ENCODE results near the gene ACO2.

The ACO2 gene

DNA sequence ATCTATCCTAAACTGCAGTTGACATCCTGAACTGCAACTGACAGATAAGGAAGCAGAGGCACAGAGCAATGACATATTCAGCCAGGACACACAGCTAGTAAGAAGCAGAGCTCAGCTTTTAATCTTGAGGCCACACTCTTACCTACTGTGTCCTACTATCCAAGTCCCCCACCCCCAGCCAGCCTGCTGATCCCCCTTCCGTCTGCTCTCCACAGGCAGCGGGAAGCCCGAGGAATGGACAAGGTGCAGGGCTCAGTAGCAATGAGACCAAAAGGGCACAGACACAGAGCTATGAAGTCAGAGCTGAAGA is 71.0 kb downstream of the ACO2 start:
- in situ Hi-C loops (cut with MboI; ENCODE audit: low sequenced_read_pairs): no loop called here
- Histone ChIP-seq H3K9me3 (no peaks in the 10 kb centered on the region), H3K27me3 (ENCODE audit: low read depth) (no peaks in the 10 kb centered on the region), H3K4me1 (peaks cover 10% of the 10 kb centered on the region), H3K36me3 (replicated peaks) (peaks cover 38% of the 10 kb centered on the region), H3K4me3 (no peak overlapping the region)
- no peak for DNase-seq (ENCODE audit: low spot score in 2 of 2)

DNA sequence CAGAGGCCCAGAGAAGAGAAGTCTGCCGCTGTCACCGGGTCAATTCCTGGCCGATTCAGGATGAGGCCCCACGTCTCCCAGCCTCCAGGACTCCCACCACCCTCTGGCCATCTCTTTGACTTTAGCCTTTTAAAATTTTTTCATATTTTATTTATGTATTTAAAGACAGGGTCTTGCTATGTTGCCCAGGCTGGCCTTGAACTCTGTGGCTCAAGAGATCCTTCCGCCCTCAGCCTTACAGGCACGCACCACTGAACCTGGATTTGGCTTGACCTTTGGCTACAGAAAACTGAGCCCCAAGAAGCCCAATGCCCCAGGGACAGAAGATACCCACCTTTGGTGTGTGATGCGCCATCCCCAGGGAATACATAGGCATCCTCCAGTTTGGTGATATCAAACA is 71.4 kb downstream of the ACO2 start:
- Histone ChIP-seq H3K4me1 (peaks cover 10% of the 10 kb centered on the region), H3K27me3 (ENCODE audit: low read depth) (no peaks in the 10 kb centered on the region), H3K36me3 (replicated peaks) (peaks cover 36% of the 10 kb centered on the region), H3K4me3 (no peak overlapping the region), H3K9me3 (no peaks in the 10 kb centered on the region)
- in situ Hi-C loops (cut with MboI; ENCODE audit: low sequenced_read_pairs): no loop called here
- no peak for DNase-seq (ENCODE audit: low spot score in 2 of 2)

DNA sequence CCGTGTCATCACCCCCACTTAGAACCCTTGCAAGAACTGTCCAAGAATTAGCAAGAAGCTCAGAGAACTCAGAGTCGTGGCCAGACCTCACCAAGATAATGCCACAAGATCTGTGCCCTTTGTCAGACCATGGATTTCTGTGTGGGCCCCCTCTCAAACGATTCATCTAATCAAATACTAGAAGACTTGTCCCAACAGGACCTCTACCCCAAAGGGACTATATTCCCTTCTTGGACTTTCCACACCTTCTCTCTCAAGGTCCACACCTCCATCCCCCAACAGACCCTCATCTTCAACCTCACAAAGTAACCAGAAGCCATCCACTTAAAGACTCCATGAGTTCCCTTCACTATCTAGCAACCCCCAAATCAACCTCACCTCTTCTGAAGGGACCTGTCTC is 72.6 kb downstream of the ACO2 start:
- Histone ChIP-seq H3K27me3 (ENCODE audit: low read depth) (no peaks in the 10 kb centered on the region), H3K4me3 (no peak overlapping the region), H3K4me1 (peaks cover 10% of the 10 kb centered on the region), H3K9me3 (no peaks in the 10 kb centered on the region), H3K36me3 (replicated peaks) (peaks cover 32% of the 10 kb centered on the region)
- no peak for DNase-seq (ENCODE audit: low spot score in 2 of 2)
- in situ Hi-C loops (cut with MboI; ENCODE audit: low sequenced_read_pairs): no loop called here

DNA sequence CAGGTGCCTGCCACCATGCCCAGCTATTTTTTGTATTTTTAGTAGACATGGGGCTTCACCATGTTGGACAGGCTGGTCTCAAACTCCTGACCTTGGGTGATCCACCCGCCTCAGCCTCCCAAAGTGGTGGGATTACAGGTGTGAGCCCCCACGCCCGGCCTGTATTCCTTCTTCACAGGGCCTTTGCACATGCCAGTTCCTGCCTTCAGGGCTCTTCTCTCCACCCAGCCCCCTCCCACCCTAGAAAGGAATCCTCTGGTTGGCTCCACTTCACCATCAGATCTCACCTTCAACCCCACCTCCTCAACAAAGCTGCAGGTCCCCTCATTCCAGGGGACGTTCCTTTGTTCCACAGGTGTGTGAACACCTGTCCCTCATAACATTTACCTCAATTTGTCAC is 73.3 kb downstream of the ACO2 start:
- H3K4me3 ChIP-seq: peak overlapping the region; percentile 96
- DNase-seq (ENCODE audit: low spot score in 2 of 2): no peak
- no peaks in the 10 kb centered on the region for H3K27me3 ChIP-seq (ENCODE audit: low read depth)
- in situ Hi-C loops (cut with MboI; ENCODE audit: low sequenced_read_pairs): no loop called here
- H3K9me3 ChIP-seq: no peaks in the 10 kb centered on the region
- H3K4me1 ChIP-seq: peaks cover 10% of the 10 kb centered on the region
- H3K36me3 ChIP-seq (replicated peaks): peaks cover 31% of the 10 kb centered on the region

DNA sequence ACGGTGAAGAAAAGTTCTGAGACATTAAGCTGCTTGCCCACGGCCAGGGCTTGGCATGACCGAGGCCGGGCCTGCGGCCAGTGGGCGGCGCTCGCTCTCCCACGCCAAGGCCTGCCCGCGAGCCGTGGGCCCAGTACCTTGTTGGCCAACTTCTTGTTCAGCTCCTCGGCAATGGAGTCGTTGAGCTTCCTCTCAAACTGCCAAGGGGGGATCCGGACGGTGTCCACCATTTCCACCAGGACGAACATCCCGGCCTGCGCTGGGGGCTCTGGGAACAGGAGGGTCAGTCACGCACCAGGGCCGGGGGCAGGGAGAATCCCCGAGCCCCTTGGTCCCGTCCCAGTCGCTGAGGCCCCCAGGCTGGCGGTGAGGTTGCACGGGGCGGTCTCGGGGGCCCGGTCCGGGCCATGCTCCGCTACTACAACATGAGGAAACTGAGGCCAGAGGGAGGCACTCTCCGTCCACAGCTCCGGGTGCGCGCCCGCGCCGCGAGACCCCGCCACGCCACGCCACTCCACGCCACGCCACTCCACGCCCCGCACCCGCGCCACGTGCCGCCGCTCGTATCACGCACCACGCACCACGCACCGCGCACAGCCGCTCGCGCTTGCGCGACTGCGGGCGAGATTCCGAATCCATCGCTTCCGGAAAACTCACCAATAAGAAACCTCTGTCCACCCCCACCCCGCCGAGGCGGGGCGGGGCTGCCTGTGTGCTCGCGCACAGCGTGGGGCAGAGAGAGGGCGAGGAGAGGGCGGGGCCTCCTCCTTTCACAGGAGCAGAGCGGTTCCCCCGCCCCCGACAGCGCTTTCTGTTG is 75.1 kb downstream of the ACO2 start, which contains the start of gene POLR3H:
Gene POLR3H (minus strand): TSS at position 617 of the 817 bp plus-strand sequence. CDS start 369 bp downstream, at position 248.
- H3K27me3 ChIP-seq (ENCODE audit: low read depth): no peaks in the 10 kb centered on the region
- peaks cover 10% of the 10 kb centered on the region for H3K4me1 ChIP-seq
- in situ Hi-C loops (cut with MboI; ENCODE audit: low sequenced_read_pairs): no loop called here
- no peaks in the 10 kb centered on the region for H3K9me3 ChIP-seq
- DNase-seq (ENCODE audit: low spot score in 2 of 2): peak; percentile 97 to 100
- peaks cover 21% of the 10 kb centered on the region for H3K36me3 ChIP-seq (replicated peaks)
- peak within 1 kb of the TSS; percentile 96 for H3K4me3 ChIP-seq

DNA sequence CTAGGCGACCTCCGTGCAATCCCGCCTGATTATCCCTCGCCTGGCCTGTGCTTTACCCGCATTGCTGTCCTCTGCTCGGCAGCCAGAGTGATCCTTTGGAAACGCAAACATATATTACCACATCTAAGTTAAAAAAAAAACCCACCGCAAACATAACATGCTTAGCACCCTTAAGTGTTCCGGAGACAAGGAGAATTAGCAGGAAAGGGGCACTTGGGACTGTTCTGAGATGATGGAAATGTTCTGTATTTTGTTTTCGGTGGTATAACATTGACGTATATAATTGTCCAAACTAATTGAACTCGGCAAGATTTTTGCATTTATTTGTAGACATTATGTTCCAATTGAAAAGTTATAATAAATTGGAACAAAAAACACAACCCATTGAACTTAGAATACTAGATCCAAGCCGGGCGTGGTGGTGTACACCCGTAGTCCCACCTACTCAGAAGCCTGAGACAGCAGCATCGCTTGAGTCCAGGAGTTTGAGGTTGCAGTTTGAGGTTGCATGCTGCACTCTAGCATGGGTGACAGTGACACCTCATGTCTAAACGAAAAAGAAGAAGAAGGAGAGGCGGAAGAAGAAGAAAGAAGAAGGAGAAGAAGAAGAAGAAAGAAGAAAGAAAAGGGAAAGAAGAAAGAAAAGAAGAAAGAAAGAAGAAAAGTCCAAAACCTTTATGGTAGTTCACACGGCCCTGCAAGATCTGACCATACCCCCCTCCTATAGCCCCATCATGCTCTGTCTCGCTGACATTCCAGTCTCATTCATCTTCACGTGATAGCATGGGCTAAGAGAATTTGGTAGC is 76.0 kb downstream of the ACO2 start:
- in situ Hi-C loops (cut with MboI; ENCODE audit: low sequenced_read_pairs): no loop called here
- no peak for DNase-seq (ENCODE audit: low spot score in 2 of 2)
- H3K36me3 ChIP-seq (replicated peaks): peaks cover 14% of the 10 kb centered on the region
- no peaks in the 10 kb centered on the region for H3K9me3 ChIP-seq
- H3K27me3 ChIP-seq (ENCODE audit: low read depth): no peaks in the 10 kb centered on the region
- peaks cover 10% of the 10 kb centered on the region for H3K4me1 ChIP-seq
- peak overlapping the region; percentile 96 for H3K4me3 ChIP-seq

DNA sequence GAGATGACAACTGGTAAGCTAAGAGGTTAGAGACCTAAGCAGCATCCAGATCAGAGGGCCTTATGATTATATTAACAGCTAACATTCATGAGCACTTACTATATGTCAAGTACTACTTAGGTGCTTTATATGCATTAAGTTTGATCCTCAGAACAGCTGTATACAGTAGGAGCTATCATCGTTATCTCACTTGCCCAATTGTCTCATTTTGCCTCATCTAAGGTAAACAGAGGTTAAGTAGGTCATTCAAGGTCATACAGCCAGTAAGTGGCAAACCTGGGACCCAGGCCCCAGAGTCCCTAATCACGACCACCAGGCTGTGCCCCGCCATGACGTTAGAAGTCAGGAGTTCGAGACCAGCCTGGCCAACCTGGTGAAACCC is 79.9 kb downstream of the ACO2 start:
- no peaks in the 10 kb centered on the region; the same call in 1 of the 2 replicates for H3K4me1 ChIP-seq
- no peak for DNase-seq (ENCODE audit: low spot score in 2 of 2)
- H3K36me3 ChIP-seq (replicated peaks): peaks cover 3% of the 10 kb centered on the region
- no peak overlapping the region for H3K4me3 ChIP-seq
- in situ Hi-C loops (cut with MboI; ENCODE audit: low sequenced_read_pairs): no loop called here
- no peaks in the 10 kb centered on the region for H3K9me3 ChIP-seq
- H3K27me3 ChIP-seq (ENCODE audit: low read depth): no peaks in the 10 kb centered on the region

DNA sequence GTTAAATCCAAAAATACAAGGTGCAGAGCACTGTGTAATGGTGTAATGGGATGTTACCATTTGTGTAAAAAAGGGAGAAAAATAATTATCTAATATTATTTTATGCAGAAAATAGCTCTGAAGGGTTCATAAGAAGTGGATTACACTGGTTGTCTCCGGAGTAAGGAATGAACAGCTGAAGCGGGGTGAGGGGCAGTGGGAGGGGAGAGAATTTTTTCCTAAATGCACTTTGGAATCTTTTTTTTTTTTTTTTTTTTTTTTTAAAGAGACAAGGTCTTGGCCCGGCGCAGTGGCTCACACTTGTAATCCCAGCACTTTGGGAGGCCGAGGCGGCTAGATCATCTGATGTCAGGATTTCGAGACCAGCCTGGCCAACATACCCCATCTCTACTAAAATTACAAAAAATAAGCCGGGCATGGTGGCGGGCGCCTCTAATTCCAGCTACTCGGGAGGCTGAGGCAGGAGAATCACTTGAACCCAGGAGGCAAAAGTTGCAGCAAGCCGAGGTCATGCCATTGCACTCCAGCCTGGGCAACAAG is 82.1 kb downstream of the ACO2 start:
- in situ Hi-C loops (cut with MboI; ENCODE audit: low sequenced_read_pairs): no loop called here
- H3K4me3 ChIP-seq: no peak overlapping the region

DNA sequence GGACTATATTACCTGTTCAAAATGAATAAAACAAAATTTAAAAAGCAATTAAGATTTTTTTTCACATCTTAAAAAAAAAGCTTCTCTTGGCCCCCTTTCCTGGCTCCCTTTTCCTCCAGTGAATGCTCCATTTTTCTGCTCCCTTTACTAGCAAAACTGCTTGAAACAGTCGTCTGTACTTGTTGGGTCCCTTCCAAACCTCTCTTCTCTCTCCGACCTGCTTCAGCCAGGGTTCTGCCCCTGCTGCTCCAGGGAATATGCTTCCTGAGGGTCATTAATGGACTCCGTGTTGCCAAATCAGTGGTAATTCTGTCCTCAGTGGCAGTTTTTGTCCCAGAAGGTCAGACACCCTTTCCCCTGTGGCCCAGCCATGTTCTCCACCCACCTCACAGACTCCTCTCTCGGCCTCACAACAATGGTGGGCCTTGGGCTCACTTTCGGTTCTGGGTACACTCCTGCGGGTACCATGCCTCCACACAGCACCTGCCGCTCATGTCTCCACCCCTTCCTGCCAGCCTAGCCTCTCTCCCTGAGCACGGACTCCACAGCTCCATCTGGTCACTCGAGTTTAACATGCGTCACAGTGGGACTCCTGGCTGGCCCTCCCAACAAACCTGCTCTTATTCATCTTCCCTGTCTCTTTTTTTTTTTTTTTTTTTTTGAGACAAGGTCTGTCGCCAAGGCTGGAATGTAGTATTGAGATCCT is 83.1 kb downstream of the ACO2 start:
- Histone ChIP-seq H3K36me3 (replicated peaks) (no peaks in the 10 kb centered on the region), H3K4me1 (no peaks in the 10 kb centered on the region), H3K27me3 (ENCODE audit: low read depth) (no peaks in the 10 kb centered on the region), H3K9me3 (no peaks in the 10 kb centered on the region), H3K4me3 (no peak overlapping the region)
- no peak for DNase-seq (ENCODE audit: low spot score in 2 of 2)
- in situ Hi-C loops (cut with MboI; ENCODE audit: low sequenced_read_pairs): no loop called here

More for the DNA sequence above, 82.1 kb downstream of the ACO2 start:
- H3K4me1 ChIP-seq: no peaks in the 10 kb centered on the region
- DNase-seq (ENCODE audit: low spot score in 2 of 2): no peak
- H3K27me3 ChIP-seq (ENCODE audit: low read depth): no peaks in the 10 kb centered on the region
- no peaks in the 10 kb centered on the region for H3K36me3 ChIP-seq (replicated peaks)
- no peaks in the 10 kb centered on the region for H3K9me3 ChIP-seq

DNA sequence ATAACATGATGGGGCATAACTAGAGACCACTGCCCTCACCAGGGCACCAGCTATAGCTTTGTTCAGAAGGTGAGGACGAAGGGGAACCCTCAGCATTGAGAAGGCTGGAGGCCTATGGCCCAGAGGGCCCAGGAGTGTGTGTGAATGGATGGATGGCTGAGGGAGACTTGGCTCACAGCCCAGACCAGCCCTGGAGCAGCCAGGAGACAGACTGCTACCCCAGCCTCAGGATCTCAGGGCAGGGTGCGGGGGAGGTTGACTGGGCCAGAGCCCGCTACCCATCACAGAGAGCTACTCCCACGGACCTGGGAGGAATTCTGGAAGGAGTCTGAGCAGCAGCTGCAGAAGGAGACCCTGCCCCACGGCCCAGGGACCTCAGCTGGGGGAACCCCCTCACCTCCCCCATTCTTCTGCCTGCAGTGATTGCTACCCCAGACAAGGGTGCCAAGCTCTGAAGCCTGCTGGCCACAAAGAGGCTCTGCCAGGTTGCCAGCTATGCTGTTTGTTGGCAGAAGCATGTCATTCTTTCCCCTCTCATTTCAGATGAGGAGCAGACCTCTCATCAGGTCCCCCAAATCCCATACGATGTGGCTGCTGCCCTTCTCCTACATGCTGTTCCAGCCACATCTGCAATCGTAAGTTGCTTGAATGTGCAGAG is 86.5 kb downstream of the ACO2 start:
- Histone ChIP-seq H3K4me1 (0 out of 2 replicates have a peak, but pooled peaks cover 3% of the 10 kb centered on the region), H3K4me3 (no peak overlapping the region), H3K27me3 (ENCODE audit: low read depth) (no peaks in the 10 kb centered on the region), H3K36me3 (replicated peaks) (no peaks in the 10 kb centered on the region), H3K9me3 (no peaks in the 10 kb centered on the region)
- in situ Hi-C loops (cut with MboI; ENCODE audit: low sequenced_read_pairs): no loop called here
- no peak for DNase-seq (ENCODE audit: low spot score in 2 of 2)

DNA sequence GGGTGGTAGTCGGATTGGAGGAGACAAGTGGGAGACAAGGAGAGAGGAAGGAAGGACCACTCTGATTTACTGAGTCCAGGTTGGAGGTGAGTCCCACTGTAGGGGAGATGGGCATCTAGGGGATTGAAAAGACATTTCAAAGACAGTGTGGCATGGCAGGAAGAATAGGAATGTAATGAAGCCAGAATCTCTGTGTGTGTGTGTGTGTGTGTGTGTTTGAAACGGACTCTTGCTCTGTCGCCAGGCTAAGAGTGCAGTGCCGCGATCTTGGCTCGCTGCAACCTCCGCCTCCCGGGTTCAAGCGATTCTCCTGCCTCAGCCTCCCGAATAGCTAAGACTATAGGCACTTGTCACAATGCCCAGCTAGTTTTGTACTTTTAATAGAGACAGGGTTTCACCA is 87.6 kb downstream of the ACO2 start:
- Histone ChIP-seq H3K4me3 (no peak overlapping the region), H3K4me1 (0 out of 2 replicates have a peak, but pooled peaks cover 3% of the 10 kb centered on the region), H3K9me3 (no peaks in the 10 kb centered on the region), H3K27me3 (ENCODE audit: low read depth) (0 out of 2 replicates have a peak, but pooled peaks cover 3% of the 10 kb centered on the region), H3K36me3 (replicated peaks) (no peaks in the 10 kb centered on the region)
- DNase-seq (ENCODE audit: low spot score in 2 of 2): no peak
- in situ Hi-C loops (cut with MboI; ENCODE audit: low sequenced_read_pairs): no loop called here

DNA sequence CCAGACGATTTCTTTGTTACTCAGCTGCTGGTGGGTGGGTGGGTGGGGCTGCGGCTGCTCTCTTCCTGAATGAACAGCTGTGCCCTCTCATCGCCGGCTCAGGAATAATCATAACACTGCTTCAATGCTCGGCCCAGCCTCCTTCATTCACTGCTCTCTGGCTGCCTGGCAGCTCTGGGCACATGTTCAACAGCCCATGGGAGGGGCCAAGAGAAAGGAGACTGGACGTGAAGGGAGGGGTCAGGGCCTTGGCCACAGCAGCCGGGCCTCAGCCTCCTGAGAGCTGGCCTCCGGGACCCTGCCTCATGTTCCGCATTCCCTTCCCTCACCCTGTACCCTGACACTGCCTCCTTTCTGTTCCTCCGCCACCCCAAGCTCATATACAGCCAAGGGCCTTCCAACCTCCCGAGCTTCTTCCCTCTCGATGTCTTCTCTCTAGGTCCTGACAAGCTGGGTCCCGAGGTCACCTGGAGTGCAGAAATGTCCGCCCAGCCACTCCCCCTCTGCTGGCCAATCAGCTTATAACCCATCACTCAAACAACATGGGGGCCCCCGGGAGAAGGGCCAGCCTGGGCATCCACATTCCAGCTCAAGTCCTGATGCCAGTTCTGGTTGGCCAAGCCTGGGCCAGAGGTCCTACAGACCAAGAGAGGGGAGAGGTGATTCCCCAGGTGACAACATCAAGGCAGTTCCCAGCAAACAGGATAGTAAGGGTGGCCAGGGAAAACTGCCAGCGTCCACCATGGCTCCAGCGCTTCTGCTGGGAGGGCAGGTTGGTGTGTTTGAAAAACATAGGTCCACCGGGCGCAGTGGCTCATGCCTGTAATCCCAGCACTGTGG is 88.7 kb downstream of the ACO2 start:
- in situ Hi-C loops (cut with MboI; ENCODE audit: low sequenced_read_pairs): no loop called here
- Histone ChIP-seq H3K36me3 (replicated peaks) (no peaks in the 10 kb centered on the region), H3K9me3 (no peaks in the 10 kb centered on the region), H3K4me3 (no peak overlapping the region), H3K4me1 (0 out of 2 replicates have a peak, but pooled peaks cover 3% of the 10 kb centered on the region), H3K27me3 (ENCODE audit: low read depth) (0 out of 2 replicates have a peak, but pooled peaks cover 3% of the 10 kb centered on the region)
- peak in 1 of 2 experiments; percentile 47 for DNase-seq (ENCODE audit: low spot score in 2 of 2)
